IPS DF 6.9 (cell line): ENCODE measurements around the gene SP6.
A peak's percentile ranks its signal among the peaks of the same experiment; 100 is the strongest.

Experiments
- DNase-seq: peaks from one replicate; pipeline ENCODE4 v3.0.0-alpha.2; 2013; ENCODE audit warnings: low read depth, low spot score
- H3K27ac ChIP-seq: one replicate; pipeline ENCODE4 v1.5.1; 2013; ENCODE audit warnings: low read length, control low read depth
- H3K27me3 ChIP-seq: 2 replicates; pipeline ENCODE4 v1.6.1; 2013; ENCODE audit warnings: mild to moderate bottlenecking, low read length; ENCODE audit not compliant: control insufficient read depth, insufficient read depth
- H3K36me3 ChIP-seq: 2 replicates; pipeline ENCODE4 v1.6.1; 2013; ENCODE audit warnings: low read length; ENCODE audit not compliant: control insufficient read depth, insufficient read depth
- H3K4me1 ChIP-seq: 2 replicates; pipeline ENCODE4 v1.6.1; 2013; ENCODE audit warnings: low read length; ENCODE audit not compliant: control insufficient read depth, insufficient read depth
- H3K4me3 ChIP-seq: 2 replicates; pipeline ENCODE4 v1.5.1; 2013; ENCODE audit warnings: mild to moderate bottlenecking, low read length
- H3K9me3 ChIP-seq: 2 replicates; pipeline ENCODE4 v1.6.1; 2013; ENCODE audit warnings: low read length, inconsistent platforms; ENCODE audit not compliant: control insufficient read depth, insufficient read depth
- WGBS: extraction: QIAGEN DNeasy Blood & Tissue Kit; methylation state at CpG from one replicate; pipeline ENCODE4 v1.1.7; 2013; ENCODE audit warnings: mixed read lengths, missing lambda C conversion rate; ENCODE audit not compliant: insufficient read length, insufficient coverage; 5-methylcytosine and 5-hydroxymethylcytosine counted together

Gene SP6

GRCh38 chr17:47850692-47851573 lies at the start of gene SP6:
TSS of gene SP6 (minus strand) at chr17:47851163. CDS start at chr17:47848429, 2,734 bp downstream.
- Histone ChIP-seq H3K4me3 (peak within 1 kb of the TSS; percentile 40; the same call in 1 of the 2 replicates), H3K36me3 (no peaks in the 10 kb centered on the region), H3K27ac (no peak within 1 kb of the TSS), H3K9me3 (no peaks in the 10 kb centered on the region), H3K4me1 (peaks cover 3% of the 10 kb centered on the region; the same call in 1 of the 2 replicates), H3K27me3 (peaks cover 65% of the 10 kb centered on the region)
- DNase-seq = no peak
- no CpG with 5 or more reads among the region's 71 CpGs for WGBS

- no peak for DNase-seq
- Histone ChIP-seq H3K27me3 (no peaks in the 10 kb centered on the region), H3K4me3 (no peak overlapping the region), H3K27ac (no peak overlapping the region), H3K36me3 (no peaks in the 10 kb centered on the region), H3K9me3 (no peaks in the 10 kb centered on the region), H3K4me1 (peaks cover 5% of the 10 kb centered on the region)
- no CpG with 5 or more reads among the region's 5 CpGs for WGBS
These were observed 48.7 kb upstream of the SP6 start for GRCh38 chr17:47899643-47900042.

GRCh38 chr17:47898241-47898640 lies 47.3 kb upstream of the SP6 start:
- no peaks in the 10 kb centered on the region for H3K36me3 ChIP-seq
- H3K9me3 ChIP-seq = no peaks in the 10 kb centered on the region
- no peak overlapping the region for H3K27ac ChIP-seq
- peaks cover 5% of the 10 kb centered on the region for H3K4me1 ChIP-seq
- no peak for DNase-seq
- H3K4me3 ChIP-seq = no peak overlapping the region
- no peaks in the 10 kb centered on the region for H3K27me3 ChIP-seq

GRCh38 chr17:47897561-47897960 lies 46.6 kb upstream of the SP6 start:
- Histone ChIP-seq H3K9me3 (no peaks in the 10 kb centered on the region), H3K4me3 (no peak overlapping the region), H3K27ac (no peak overlapping the region), H3K27me3 (no peaks in the 10 kb centered on the region), H3K36me3 (no peaks in the 10 kb centered on the region), H3K4me1 (peaks cover 5% of the 10 kb centered on the region)
- no peak for DNase-seq
- whole genome bisulfite sequencing = no CpG with 5 or more reads among the region's 5 CpGs

- H3K27me3 ChIP-seq = no peaks in the 10 kb centered on the region
- H3K36me3 ChIP-seq = no peaks in the 10 kb centered on the region
- WGBS = no CpG with 5 or more reads among the region's 22 CpGs
- DNase-seq = no peak
- H3K4me3 ChIP-seq = peak overlapping the region; percentile 82
- H3K9me3 ChIP-seq = no peaks in the 10 kb centered on the region
- peaks cover 3% of the 10 kb centered on the region for H3K4me1 ChIP-seq
- H3K27ac ChIP-seq = no peak overlapping the region
These were observed 45.9 kb upstream of the SP6 start for GRCh38 chr17:47896672-47897490.

- peak within 1 kb of the TSS; percentile 86 for H3K4me3 ChIP-seq
- no peaks in the 10 kb centered on the region for H3K27me3 ChIP-seq
- no peaks in the 10 kb centered on the region for H3K36me3 ChIP-seq
- no peak within 1 kb of the TSS for H3K27ac ChIP-seq
- H3K4me1 ChIP-seq = no peaks in the 10 kb centered on the region
- DNase-seq = peak; percentile 100
- no CpG with 5 or more reads among the region's 70 CpGs for WGBS
- no peaks in the 10 kb centered on the region for H3K9me3 ChIP-seq
These were observed 45.1 kb upstream of the SP6 start, which contains the start of gene SP2 for GRCh38 chr17:47895856-47896671. TSS of gene SP2 (plus strand) at chr17:47896236. CDS start at chr17:47896287, 51 bp downstream.

GRCh38 chr17:47895347-47895855 lies 44.4 kb upstream of the SP6 start:
- Histone ChIP-seq H3K4me3 (peak overlapping the region; percentile 86; the same call in 1 of the 2 replicates), H3K27me3 (no peaks in the 10 kb centered on the region), H3K36me3 (no peaks in the 10 kb centered on the region), H3K27ac (no peak overlapping the region), H3K4me1 (no peaks in the 10 kb centered on the region), H3K9me3 (no peaks in the 10 kb centered on the region)
- no peak for DNase-seq
- no CpG with 5 or more reads among the region's 25 CpGs for WGBS

- no peak for DNase-seq
- WGBS = 100% methylated on average over 1 of the region's 11 CpGs
- Histone ChIP-seq H3K27me3 (no peaks in the 10 kb centered on the region), H3K9me3 (no peaks in the 10 kb centered on the region), H3K4me3 (peak overlapping the region; percentile 86; the same call in 1 of the 2 replicates), H3K4me1 (no peaks in the 10 kb centered on the region), H3K27ac (no peak overlapping the region), H3K36me3 (no peaks in the 10 kb centered on the region)
These were observed 43.8 kb upstream of the SP6 start for GRCh38 chr17:47894498-47895346.

- Histone ChIP-seq H3K36me3 (no peaks in the 10 kb centered on the region), H3K27ac (no peak overlapping the region), H3K9me3 (no peaks in the 10 kb centered on the region), H3K27me3 (no peaks in the 10 kb centered on the region), H3K4me3 (no peak overlapping the region), H3K4me1 (no peaks in the 10 kb centered on the region)
- DNase-seq = no peak
- WGBS = no CpG with 5 or more reads among the region's 4 CpGs
These were observed 40.7 kb upstream of the SP6 start for GRCh38 chr17:47891545-47892088.
